ENCODE measurements around the gene DAG1.
A peak's percentile ranks its signal among the peaks of the same experiment; 100 is the strongest.

DAG1 gene

GRCh38 chr3:49519296-49519695 is 49.2 kb downstream of the DAG1 start:
- no peak for DNase-seq

GRCh38 chr3:49519916-49520385 is 49.9 kb downstream of the DAG1 start:
- DNase-seq, result no peak

GRCh38 chr3:49523756-49524747 is 54.0 kb downstream of the DAG1 start:
- no peak for DNase-seq

GRCh38 chr3:49529567-49529966 is 59.5 kb downstream of the DAG1 start:
- DNase-seq, result no peak

- no peak for DNase-seq
Measured at GRCh38 chr3:49530231-49530630, 60.2 kb downstream of the DAG1 start.

- no peak for DNase-seq
Measured at GRCh38 chr3:49530701-49531100, 60.6 kb downstream of the DAG1 start.

- no peak for DNase-seq
Measured at GRCh38 chr3:49531218-49531617, 61.2 kb downstream of the DAG1 start.

GRCh38 chr3:49531715-49532114 is 61.6 kb downstream of the DAG1 start:
- no peak for DNase-seq

GRCh38 chr3:49533031-49533430 is 63.0 kb downstream of the DAG1 start:
- DNase-seq, result no peak

GRCh38 chr3:49533786-49534519 is 63.9 kb downstream of the DAG1 start:
- DNase-seq, result no peak

- DNase-seq, result peak in 1 of 2 experiments; percentile 13
Measured at GRCh38 chr3:49534581-49535441, 64.7 kb downstream of the DAG1 start.

GRCh38 chr3:49535971-49536874 is 66.2 kb downstream of the DAG1 start:
- DNase-seq, result no peak

- DNase-seq, result no peak
Measured at GRCh38 chr3:49536875-49537533, 66.9 kb downstream of the DAG1 start.

- DNase-seq, result peak; percentile 82 to 88
Measured at GRCh38 chr3:49539659-49540560, 69.8 kb downstream of the DAG1 start.

- DNase-seq, result no peak
Measured at GRCh38 chr3:49552087-49552486, 82.0 kb downstream of the DAG1 start.

- DNase-seq, result no peak
Measured at GRCh38 chr3:49553324-49553691, 83.2 kb downstream of the DAG1 start.

- DNase-seq, result peak; percentile 85 to 91
Measured at GRCh38 chr3:49553692-49554632, 83.9 kb downstream of the DAG1 start, which contains the start of gene BSN. BSN (plus strand) TSS chr3:49554477; CDS start chr3:49554603, 126 bp downstream.

- no peak for DNase-seq
Measured at GRCh38 chr3:49554633-49555265, 84.7 kb downstream of the DAG1 start.

Data from NCI-H524 (cell line).